ENCODE measurements around the gene LRP5.

- TF ChIP-seq CTCF (IDR thresholded peaks at IDR 0.05; ENCODE audit: insufficient read depth, low read length, poor library complexity, severe bottlenecking) (no peak), EZH2phosphoT487 (conservative IDR thresholded peaks at IDR 0.05; ENCODE audit: low read length) (no peak)
Observed at GRCh38 chr11:68332186-68332585, 19.8 kb downstream of the LRP5 start.
